ENCODE measurements around the gene KCND3.

- TF ChIP-seq, protein P1, sequence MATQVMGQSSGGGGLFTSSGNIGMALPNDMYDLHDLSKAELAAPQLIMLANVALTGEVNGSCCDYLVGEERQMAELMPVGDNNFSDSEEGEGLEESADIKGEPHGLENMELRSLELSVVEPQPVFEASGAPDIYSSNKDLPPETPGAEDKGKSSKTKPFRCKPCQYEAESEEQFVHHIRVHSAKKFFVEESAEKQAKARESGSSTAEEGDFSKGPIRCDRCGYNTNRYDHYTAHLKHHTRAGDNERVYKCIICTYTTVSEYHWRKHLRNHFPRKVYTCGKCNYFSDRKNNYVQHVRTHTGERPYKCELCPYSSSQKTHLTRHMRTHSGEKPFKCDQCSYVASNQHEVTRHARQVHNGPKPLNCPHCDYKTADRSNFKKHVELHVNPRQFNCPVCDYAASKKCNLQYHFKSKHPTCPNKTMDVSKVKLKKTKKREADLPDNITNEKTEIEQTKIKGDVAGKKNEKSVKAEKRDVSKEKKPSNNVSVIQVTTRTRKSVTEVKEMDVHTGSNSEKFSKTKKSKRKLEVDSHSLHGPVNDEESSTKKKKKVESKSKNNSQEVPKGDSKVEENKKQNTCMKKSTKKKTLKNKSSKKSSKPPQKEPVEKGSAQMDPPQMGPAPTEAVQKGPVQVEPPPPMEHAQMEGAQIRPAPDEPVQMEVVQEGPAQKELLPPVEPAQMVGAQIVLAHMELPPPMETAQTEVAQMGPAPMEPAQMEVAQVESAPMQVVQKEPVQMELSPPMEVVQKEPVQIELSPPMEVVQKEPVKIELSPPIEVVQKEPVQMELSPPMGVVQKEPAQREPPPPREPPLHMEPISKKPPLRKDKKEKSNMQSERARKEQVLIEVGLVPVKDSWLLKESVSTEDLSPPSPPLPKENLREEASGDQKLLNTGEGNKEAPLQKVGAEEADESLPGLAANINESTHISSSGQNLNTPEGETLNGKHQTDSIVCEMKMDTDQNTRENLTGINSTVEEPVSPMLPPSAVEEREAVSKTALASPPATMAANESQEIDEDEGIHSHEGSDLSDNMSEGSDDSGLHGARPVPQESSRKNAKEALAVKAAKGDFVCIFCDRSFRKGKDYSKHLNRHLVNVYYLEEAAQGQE (IDR thresholded peaks at IDR 0.05; ENCODE audit: insufficient replicate concordance, low read depth), result no peak
- TF ChIP-seq, protein P2, sequence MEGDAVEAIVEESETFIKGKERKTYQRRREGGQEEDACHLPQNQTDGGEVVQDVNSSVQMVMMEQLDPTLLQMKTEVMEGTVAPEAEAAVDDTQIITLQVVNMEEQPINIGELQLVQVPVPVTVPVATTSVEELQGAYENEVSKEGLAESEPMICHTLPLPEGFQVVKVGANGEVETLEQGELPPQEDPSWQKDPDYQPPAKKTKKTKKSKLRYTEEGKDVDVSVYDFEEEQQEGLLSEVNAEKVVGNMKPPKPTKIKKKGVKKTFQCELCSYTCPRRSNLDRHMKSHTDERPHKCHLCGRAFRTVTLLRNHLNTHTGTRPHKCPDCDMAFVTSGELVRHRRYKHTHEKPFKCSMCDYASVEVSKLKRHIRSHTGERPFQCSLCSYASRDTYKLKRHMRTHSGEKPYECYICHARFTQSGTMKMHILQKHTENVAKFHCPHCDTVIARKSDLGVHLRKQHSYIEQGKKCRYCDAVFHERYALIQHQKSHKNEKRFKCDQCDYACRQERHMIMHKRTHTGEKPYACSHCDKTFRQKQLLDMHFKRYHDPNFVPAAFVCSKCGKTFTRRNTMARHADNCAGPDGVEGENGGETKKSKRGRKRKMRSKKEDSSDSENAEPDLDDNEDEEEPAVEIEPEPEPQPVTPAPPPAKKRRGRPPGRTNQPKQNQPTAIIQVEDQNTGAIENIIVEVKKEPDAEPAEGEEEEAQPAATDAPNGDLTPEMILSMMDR (IDR thresholded peaks at IDR 0.05; ENCODE audit: insufficient read depth, low read length), result no peak
- TF ChIP-seq GABPA (IDR thresholded peaks at IDR 0.05; ENCODE audit: low read depth) (no peak), POLR2AphosphoS5 (IDR thresholded peaks at IDR 0.05; ENCODE audit: low read depth) (no peak), SPI1 (IDR thresholded peaks at IDR 0.05; ENCODE audit: borderline replicate concordance, low read depth) (no peak)
Observed at GRCh38 chr1:111745675-111746613, 243.5 kb downstream of the KCND3 start.
